GM19238 (cell line): Measurements from ENCODE around the gene RARG.

Source experiments
- DNase-seq: peaks from one replicate; pipeline ENCODE4 v3.0.0; 2011; ENCODE audit warnings: low spot score; ENCODE audit not compliant: insufficient read length

The RARG gene

GRCh38 chr12:53231921-53232645, at the start of gene RARG:
TSS of gene RARG (minus strand) at chr12:53232209. CDS start at chr12:53227545, 4,664 bp downstream.
- no peak for DNase-seq

GRCh38 chr12:53279888-53280498, 48.0 kb upstream of the RARG start:
- DNase-seq, result no peak

- DNase-seq, result no peak
Observed at GRCh38 chr12:53279283-53279869, 47.4 kb upstream of the RARG start.

GRCh38 chr12:53277981-53278380, 46.0 kb upstream of the RARG start:
- DNase-seq, result no peak

GRCh38 chr12:53276511-53276910, 44.5 kb upstream of the RARG start:
- DNase-seq, result no peak

GRCh38 chr12:53274445-53274844, 42.4 kb upstream of the RARG start:
- DNase-seq, result no peak

GRCh38 chr12:53268630-53269562, 36.9 kb upstream of the RARG start:
- DNase-seq, result no peak

- DNase-seq, result peak; percentile 85
Observed at GRCh38 chr12:53267999-53268629, 36.1 kb upstream of the RARG start, which contains the start of gene ESPL1. TSS of gene ESPL1 (plus strand) at chr12:53268299. CDS start at chr12:53268767, 468 bp downstream.

GRCh38 chr12:53267306-53267998, 35.4 kb upstream of the RARG start:
- DNase-seq, result no peak

GRCh38 chr12:53265783-53266182, 33.8 kb upstream of the RARG start:
- no peak for DNase-seq

GRCh38 chr12:53259891-53260290, 27.9 kb upstream of the RARG start:
- DNase-seq, result no peak

- DNase-seq, result no peak
Observed at GRCh38 chr12:53258541-53259539, 26.8 kb upstream of the RARG start.

GRCh38 chr12:53255996-53256395, 24.0 kb upstream of the RARG start:
- no peak for DNase-seq

GRCh38 chr12:53254816-53255545, 23.0 kb upstream of the RARG start:
- DNase-seq, result no peak

- DNase-seq, result no peak
Observed at GRCh38 chr12:53253298-53253697, 21.3 kb upstream of the RARG start.

- no peak for DNase-seq
Observed at GRCh38 chr12:53252349-53252916, 20.4 kb upstream of the RARG start.

- peak; percentile 93 for DNase-seq
Observed at GRCh38 chr12:53251477-53252348, 19.7 kb upstream of the RARG start.
